Heart left ventricle (tissue), 16 donors: ENCODE measurements around the gene KIF5B. TPM values are rescaled to one million over a fixed set of nuclear protein-coding genes. Genes with fewer than 3 reads are reported as not detected.

Source experiments
- ATAC-seq, 4 donors: fragments of 200-7000 bp; cut with Tn5 transposase; one replicate each; pipeline ENCODE4 v1.9.1; 2020 to 2022; ENCODE audit warnings: moderate library complexity in 4 of 4, mild to moderate bottlenecking in 3 of 4, moderate number of reproducible peaks in 1 of 4
- DNase-seq, 5 donors: peaks; one replicate each; pipeline ENCODE4 v3.0.0-alpha.2; 2020
- H3K27ac ChIP-seq, 12 donors: fragments of 200-600 bp; sonication (generic) in 4 of 12; one replicate each; pipeline versions ENCODE4 v1.5.0 to v1.8.0; 2016 to 2022; ENCODE audit warnings: mild to moderate bottlenecking in 2 of 12
- H3K27me3 ChIP-seq, 9 donors: fragments of 200-600 bp; sonication (generic) in 2 of 9; one replicate each; pipeline versions ENCODE4 v1.5.1 to v1.8.0; 2016 to 2022; ENCODE audit warnings: mild to moderate bottlenecking in 3 of 9
- H3K36me3 ChIP-seq, 9 donors: fragments of 200-600 bp; sonication (generic) in 2 of 9; one replicate each; pipeline versions ENCODE4 v1.5.0 to v1.8.0; 2018 to 2022; ENCODE audit warnings: mild to moderate bottlenecking in 2 of 9
- H3K4me1 ChIP-seq, 12 donors: fragments of 200-600 bp; sonication (generic) in 4 of 12; one replicate each; pipeline versions ENCODE4 v1.5.0 to v1.8.0; 2016 to 2022; ENCODE audit warnings: mild to moderate bottlenecking in 3 of 12
- H3K4me3 ChIP-seq, 12 donors: fragments of 200-600 bp; sonication (generic) in 4 of 12; one replicate each; pipeline versions ENCODE4 v1.5.0 to v1.8.0; 2017 to 2022; ENCODE audit warnings: mild to moderate bottlenecking in 9 of 12, moderate library complexity in 4 of 12
- H3K9me3 ChIP-seq, 12 donors: fragments of 200-600 bp; sonication (generic) in 4 of 12; one replicate each; pipeline versions ENCODE4 v1.5.0 to v1.8.0; 2016 to 2022; ENCODE audit warnings: mild to moderate bottlenecking in 1 of 12
- POLR2A ChIP-seq, 2 donors: fragments of 450-650 bp; IDR thresholded peaks; one replicate each; pipeline ENCODE4 v1.6.1; 2017; ENCODE audit warnings: antibody characterized with exemption in 2 of 2, mild to moderate bottlenecking in 2 of 2, moderate library complexity in 2 of 2
- WGBS, 4 donors: extraction: QIAGEN DNeasy Blood & Tissue Kit in 2 of 4; methylation state at CpG; one replicate each; pipeline versions ENCODE4 v1.1.5 to v1.1.7; 2013 to 2018; 5-methylcytosine and 5-hydroxymethylcytosine counted together
- intact Hi-C, 10 donors: fragments of 100-400 bp; cut with DNase I; formaldehyde crosslinking; loops; one replicate each; pipeline versions ENCODE4 v1.11.1 to v1.14.2; 2022
- polyA plus RNA-seq, 2 donors: library from polyadenylated mRNA; stranded (reverse); fragments of 200-250 nt; gene quantifications; one replicate each; pipeline ENCODE4 v1.2.3, GENCODE V29; 2013
- total RNA-seq, 9 donors: library from RNA; depleted of rRNA in 2 of 9; stranded (reverse); fragments of >200 nt in 2 of 9; fragmentation: NEBNext Ultra II Directional in 3 of 9; extraction: Animal tissue kit (Norgen Biotek cat#: 25700) in 3 of 9; gene quantifications; one replicate each; pipeline versions ENCODE4 v1.1.0 to v1.2.4, GENCODE V29; 2016 to 2023
- TF ChIP-seq, protein P1 (sequence below), 12 donors: fragments of 200-600 bp; sonication (generic) in 4 of 12; IDR thresholded peaks; one replicate each; pipeline versions ENCODE4 v1.5.0 to v1.8.0; 2018 to 2022; ENCODE audit warnings: antibody characterized with exemption in 12 of 12, mild to moderate bottlenecking in 5 of 12
- donor health status: ischemic (EF 13 %, LVEDD 7.1; RV severe dilation, severe dysfunction).
- donor health status: healthy with polysubstance abuse.
- donor health status: DM: no; HTN: yes; CAD: no.
- donor health status: DM: no; HTN: no; CAD: no.
- donor health status: ischemic (EF 25% LVEDD 6.9; RV normal size, moderate dysfunction).
- donor health status: ischemic (EF 25% LVEDD 5.7; RV mildly dilated, moderate dysfunction).
- donor health status: healthy.
- donor health status: DM: yes; HTN: yes; CAD: no.
- donor health status: ischemic (EF 35%, LVEDD 5.7; RV mildly dilated, moderate dysfunction).
- donor health status: nonischemic (EF 11% LVEDD 7.7; RV severe dilation, severe dysfunction).
- donor health status: DM: yes; HTN: yes; CAD: no.
- donor health status: PGD.
- donor health status: ischemic (EF 29% LVEDD 5.4; RV normal size, mild dysfunction).
- donor health status: nonischemic (EF 23%, LVEDD 6.1; RV moderate dilation, normal function).

Gene KIF5B
- total and polyA plus RNA-seq, 11 donors = 65.6 to 178 (median 144) TPM

- H3K4me3 ChIP-seq = peak overlapping the region in 1 of 12 donors; percentile 7
- WGBS, 4 donors = 9 to 26% (median 23%) methylated on average over 1 of the region's 1 CpG
- ATAC-seq = peak; percentile 72 to 85 (median 84)
- peaks cover 10 to 66% (median 49%) of the 10 kb centered on the region in 12 donors for H3K4me1 ChIP-seq
- no peaks in the 10 kb centered on the region for H3K9me3 ChIP-seq
- intact Hi-C loops = no loop called here
- H3K36me3 ChIP-seq = peaks cover 3 to 79% (median 57%) of the 10 kb centered on the region in 9 donors
- peak overlapping the region in 11 of 12 donors; percentile 3 to 81 (median 56) for H3K27ac ChIP-seq
- no peak for DNase-seq
- H3K27me3 ChIP-seq = no peaks in the 10 kb centered on the region
- no peak for TF ChIP-seq POLR2A (IDR thresholded peaks at IDR 0.05)
- TF ChIP-seq, protein P1, sequence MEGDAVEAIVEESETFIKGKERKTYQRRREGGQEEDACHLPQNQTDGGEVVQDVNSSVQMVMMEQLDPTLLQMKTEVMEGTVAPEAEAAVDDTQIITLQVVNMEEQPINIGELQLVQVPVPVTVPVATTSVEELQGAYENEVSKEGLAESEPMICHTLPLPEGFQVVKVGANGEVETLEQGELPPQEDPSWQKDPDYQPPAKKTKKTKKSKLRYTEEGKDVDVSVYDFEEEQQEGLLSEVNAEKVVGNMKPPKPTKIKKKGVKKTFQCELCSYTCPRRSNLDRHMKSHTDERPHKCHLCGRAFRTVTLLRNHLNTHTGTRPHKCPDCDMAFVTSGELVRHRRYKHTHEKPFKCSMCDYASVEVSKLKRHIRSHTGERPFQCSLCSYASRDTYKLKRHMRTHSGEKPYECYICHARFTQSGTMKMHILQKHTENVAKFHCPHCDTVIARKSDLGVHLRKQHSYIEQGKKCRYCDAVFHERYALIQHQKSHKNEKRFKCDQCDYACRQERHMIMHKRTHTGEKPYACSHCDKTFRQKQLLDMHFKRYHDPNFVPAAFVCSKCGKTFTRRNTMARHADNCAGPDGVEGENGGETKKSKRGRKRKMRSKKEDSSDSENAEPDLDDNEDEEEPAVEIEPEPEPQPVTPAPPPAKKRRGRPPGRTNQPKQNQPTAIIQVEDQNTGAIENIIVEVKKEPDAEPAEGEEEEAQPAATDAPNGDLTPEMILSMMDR (IDR thresholded peaks at IDR 0.05) = no peak
Observed at GRCh38 chr10:32039734-32040133, 16.5 kb downstream of the KIF5B start.

- no peak for ATAC-seq
- 52 to 69% (median 57%) methylated on average over 3 of the region's 3 CpGs for WGBS, 4 donors
- Histone ChIP-seq H3K27ac (peak overlapping the region in 7 of 12 donors; percentile 42 to 81 (median 72)), H3K27me3 (no peaks in the 10 kb centered on the region), H3K4me3 (no peak overlapping the region), H3K4me1 (peaks cover 10 to 57% (median 41%) of the 10 kb centered on the region in 12 donors), H3K36me3 (peaks cover 3 to 79% (median 57%) of the 10 kb centered on the region in 9 donors), H3K9me3 (no peaks in the 10 kb centered on the region)
- intact Hi-C loops = no loop called here
- no peak for DNase-seq
- TF ChIP-seq, protein P1 (IDR thresholded peaks at IDR 0.05) = no peak
- no peak for TF ChIP-seq POLR2A (IDR thresholded peaks at IDR 0.05)
Observed at GRCh38 chr10:32038777-32039176, 17.4 kb downstream of the KIF5B start.

DNA sequence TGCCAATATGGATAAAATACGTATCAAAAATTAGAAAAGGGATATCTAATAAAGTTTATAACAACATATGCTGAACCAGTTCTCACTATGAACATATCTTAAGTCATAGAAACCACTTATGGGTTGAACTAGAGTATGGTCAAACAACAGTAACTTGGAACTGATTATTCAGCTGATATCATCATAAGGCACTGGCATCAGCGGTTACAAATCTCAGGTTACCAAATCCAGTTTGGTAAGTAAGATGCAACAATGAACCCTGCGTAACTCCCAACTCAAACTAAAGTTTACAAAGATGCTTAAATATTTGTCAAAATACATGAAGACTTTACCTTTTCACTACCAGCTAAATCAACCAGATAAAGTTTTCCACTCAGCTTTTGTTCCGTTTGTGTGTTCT lies 19.3 kb downstream of the KIF5B start:
- H3K27me3 ChIP-seq = no peaks in the 10 kb centered on the region
- H3K36me3 ChIP-seq = peaks cover 3 to 88% (median 73%) of the 10 kb centered on the region in 9 donors
- DNase-seq = no peak
- intact Hi-C loops = no loop called here
- no peak for ATAC-seq
- H3K4me3 ChIP-seq = no peak overlapping the region
- no peak overlapping the region for H3K27ac ChIP-seq
- 90 to 95% (median 91%) methylated on average over 4 of the region's 4 CpGs for WGBS, 4 donors
- H3K9me3 ChIP-seq = no peaks in the 10 kb centered on the region
- peaks cover 8 to 38% (median 26%) of the 10 kb centered on the region in 12 donors for H3K4me1 ChIP-seq
- TF ChIP-seq, protein P1 (IDR thresholded peaks at IDR 0.05) = no peak
- no peak for TF ChIP-seq POLR2A (IDR thresholded peaks at IDR 0.05)

DNA sequence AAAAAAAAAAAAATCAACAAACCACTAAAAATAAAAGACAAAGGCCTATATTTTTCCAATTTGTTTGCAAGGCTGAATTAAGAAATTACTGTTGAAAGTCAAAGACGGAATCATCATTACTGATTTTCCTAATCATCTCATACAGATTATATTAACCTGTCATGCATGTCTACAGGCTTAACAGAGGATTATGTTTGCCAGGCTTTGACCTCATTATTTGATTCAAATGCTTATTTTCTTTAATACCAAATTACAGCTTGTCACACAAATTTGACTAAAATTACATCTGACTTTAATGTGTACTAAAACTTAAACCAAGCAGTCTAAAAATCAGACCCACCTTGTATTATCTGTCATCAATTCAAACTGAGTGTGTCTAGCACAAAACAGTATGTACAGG lies 21.2 kb downstream of the KIF5B start:
- H3K4me3 ChIP-seq = no peak overlapping the region
- no peak for DNase-seq
- intact Hi-C loops = no loop called here
- H3K4me1 ChIP-seq = peaks cover 0 to 21% (median 14%) of the 10 kb centered on the region in 12 donors
- no peaks in the 10 kb centered on the region for H3K27me3 ChIP-seq
- WGBS, 4 donors = 87 to 95% (median 89%) methylated on average over 1 of the region's 1 CpG
- ATAC-seq = no peak
- peaks cover 3 to 100% (median 92%) of the 10 kb centered on the region in 9 donors for H3K36me3 ChIP-seq
- TF ChIP-seq POLR2A (IDR thresholded peaks at IDR 0.05) = no peak
- TF ChIP-seq, protein P1 (IDR thresholded peaks at IDR 0.05) = no peak
- H3K27ac ChIP-seq = no peak overlapping the region
- H3K9me3 ChIP-seq = no peaks in the 10 kb centered on the region
